HUES48 (cell line): ENCODE measurements around the gene HSFX1.
"Not testable (repeated sequence)": the region's sequence is repeated elsewhere in the genome, so short reads cannot be mapped to it uniquely, and the experiment has no call there.

Experiments
- H3K27ac ChIP-seq: one replicate; pipeline ENCODE4 v1.7.0; 2013; ENCODE audit warnings: low read depth, low read length, inconsistent platforms
- H3K27me3 ChIP-seq: 2 replicates; pipeline ENCODE4 v1.6.1; 2013; ENCODE audit warnings: mild to moderate bottlenecking, low read length; ENCODE audit not compliant: control insufficient read depth, insufficient read depth
- H3K36me3 ChIP-seq: 2 replicates; pipeline ENCODE4 v1.6.1; 2013; ENCODE audit warnings: low read length; ENCODE audit not compliant: control insufficient read depth, insufficient read depth
- H3K4me1 ChIP-seq: 2 replicates; pipeline ENCODE4 v1.6.1; 2013; ENCODE audit warnings: mild to moderate bottlenecking, low read length; ENCODE audit not compliant: control insufficient read depth, insufficient read depth
- H3K4me3 ChIP-seq: 2 replicates; pipeline ENCODE4 v1.5.1; 2013; ENCODE audit warnings: mild to moderate bottlenecking, low read depth, low read length
- H3K9ac ChIP-seq: 2 replicates; pipeline ENCODE4 v1.6.1; 2013; ENCODE audit warnings: mild to moderate bottlenecking, low read depth, low read length, moderate library complexity
- H3K9me3 ChIP-seq: 2 replicates; pipeline ENCODE4 v1.6.1; 2013; ENCODE audit warnings: low read length; ENCODE audit not compliant: control insufficient read depth, insufficient read depth

Gene HSFX1

GRCh38 chrX:149773768-149774167 is at the start of gene HSFX1:
Gene HSFX1, plus strand, starts transcription at chrX:149774068. Its CDS starts 614 bp downstream, at chrX:149774682.
- H3K27me3 ChIP-seq, H3K9ac ChIP-seq, H3K9me3 ChIP-seq, H3K4me3 ChIP-seq, H3K27ac ChIP-seq, H3K36me3 ChIP-seq, H3K4me1 ChIP-seq: not testable (repeated sequence)

- not testable (repeated sequence) for H3K36me3 ChIP-seq, H3K27ac ChIP-seq, H3K27me3 ChIP-seq, H3K4me1 ChIP-seq, H3K4me3 ChIP-seq, H3K9ac ChIP-seq, H3K9me3 ChIP-seq
These were observed 46.6 kb upstream of the HSFX1 start for GRCh38 chrX:149727308-149727707.

- H3K4me3 ChIP-seq, H3K9ac ChIP-seq, H3K36me3 ChIP-seq, H3K9me3 ChIP-seq, H3K27ac ChIP-seq, H3K4me1 ChIP-seq, H3K27me3 ChIP-seq: not testable (repeated sequence)
These were observed 31.6 kb upstream of the HSFX1 start for GRCh38 chrX:149742269-149742668.

- H3K27ac ChIP-seq, H3K4me1 ChIP-seq, H3K9me3 ChIP-seq, H3K9ac ChIP-seq, H3K4me3 ChIP-seq, H3K36me3 ChIP-seq, H3K27me3 ChIP-seq: not testable (repeated sequence)
These were observed 27.4 kb upstream of the HSFX1 start for GRCh38 chrX:149746390-149747007.

- H3K9me3 ChIP-seq: peaks cover 17% of the 10 kb centered on the region
- H3K4me1 ChIP-seq: no peaks in the 10 kb centered on the region
- H3K27me3 ChIP-seq: no peaks in the 10 kb centered on the region
- H3K27ac ChIP-seq: no peak overlapping the region
- no peak overlapping the region for H3K9ac ChIP-seq
- no peaks in the 10 kb centered on the region for H3K36me3 ChIP-seq
- no peak overlapping the region for H3K4me3 ChIP-seq
These were observed 16.4 kb upstream of the HSFX1 start for GRCh38 chrX:149757206-149758067.

- Histone ChIP-seq H3K4me1 (no peaks in the 10 kb centered on the region), H3K9me3 (peaks cover 20% of the 10 kb centered on the region), H3K36me3 (no peaks in the 10 kb centered on the region), H3K27me3 (no peaks in the 10 kb centered on the region), H3K4me3 (no peak overlapping the region), H3K9ac (no peak overlapping the region), H3K27ac (no peak overlapping the region)
These were observed 15.7 kb upstream of the HSFX1 start for GRCh38 chrX:149758068-149758714.

GRCh38 chrX:149758715-149759078 is 15.2 kb upstream of the HSFX1 start:
- not testable (repeated sequence) for H3K36me3 ChIP-seq, H3K27me3 ChIP-seq, H3K4me3 ChIP-seq, H3K4me1 ChIP-seq, H3K9ac ChIP-seq, H3K27ac ChIP-seq
- peaks cover 20% of the 10 kb centered on the region for H3K9me3 ChIP-seq

GRCh38 chrX:149759824-149760223 is 14.0 kb upstream of the HSFX1 start:
- H3K9ac ChIP-seq: no peak overlapping the region
- H3K27ac ChIP-seq: no peak overlapping the region
- H3K4me1 ChIP-seq: no peaks in the 10 kb centered on the region
- no peak overlapping the region for H3K4me3 ChIP-seq
- no peaks in the 10 kb centered on the region for H3K27me3 ChIP-seq
- H3K36me3 ChIP-seq: no peaks in the 10 kb centered on the region
- peaks cover 20% of the 10 kb centered on the region for H3K9me3 ChIP-seq

- Histone ChIP-seq H3K4me1 (no peaks in the 10 kb centered on the region), H3K36me3 (no peaks in the 10 kb centered on the region)
These were observed 12.9 kb upstream of the HSFX1 start for GRCh38 chrX:149760965-149761364.

GRCh38 chrX:149761858-149762674 is 11.8 kb upstream of the HSFX1 start:
- not testable (repeated sequence) for H3K4me1 ChIP-seq, H3K27me3 ChIP-seq, H3K27ac ChIP-seq, H3K4me3 ChIP-seq, H3K36me3 ChIP-seq, H3K9ac ChIP-seq
- peaks cover 14% of the 10 kb centered on the region; the same call in 1 of the 2 replicates for H3K9me3 ChIP-seq

More at GRCh38 chrX:149760965-149761364, 12.9 kb upstream of the HSFX1 start:
- Histone ChIP-seq H3K9ac (no peak overlapping the region), H3K27me3 (no peaks in the 10 kb centered on the region), H3K4me3 (no peak overlapping the region), H3K9me3 (peaks cover 14% of the 10 kb centered on the region), H3K27ac (no peak overlapping the region)
